GM18498 (cell line): Measurements from ENCODE around the gene OR5AR1.
"Not testable (repeated sequence)": the region's sequence is repeated elsewhere in the genome, so short reads cannot be mapped to it uniquely, and the experiment has no call there.

Source experiments
- ATAC-seq: cut with Tn5 transposase; IDR thresholded peaks from one replicate; pipeline ENCODE4 v1.9.1; 2021; ENCODE audit warnings: mild to moderate bottlenecking, moderate library complexity; ENCODE audit not compliant: unreplicated experiment

The OR5AR1 gene

DNA sequence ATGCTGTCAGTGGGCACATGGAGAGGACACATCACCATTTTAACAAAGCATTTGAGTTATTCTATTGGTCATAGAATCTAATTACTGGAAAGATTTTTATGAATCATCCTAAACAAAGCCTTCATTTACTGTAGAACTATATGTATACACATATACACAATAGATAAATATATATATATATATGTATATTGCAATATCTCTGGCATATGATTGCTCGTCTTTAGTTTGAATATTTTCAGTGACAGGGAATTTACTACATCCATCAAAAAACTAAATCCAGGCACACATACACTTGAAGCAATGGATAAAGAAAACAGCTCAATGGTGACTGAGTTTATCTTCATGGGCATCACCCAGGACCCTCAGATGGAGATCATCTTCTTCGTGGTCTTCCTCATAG lies at the start of gene OR5AR1:
Gene OR5AR1, plus strand, starts transcription at position 301 of the 400 bp plus-strand sequence. Its CDS starts 0 bp downstream, at position 301.
- ATAC-seq = no peak

DNA sequence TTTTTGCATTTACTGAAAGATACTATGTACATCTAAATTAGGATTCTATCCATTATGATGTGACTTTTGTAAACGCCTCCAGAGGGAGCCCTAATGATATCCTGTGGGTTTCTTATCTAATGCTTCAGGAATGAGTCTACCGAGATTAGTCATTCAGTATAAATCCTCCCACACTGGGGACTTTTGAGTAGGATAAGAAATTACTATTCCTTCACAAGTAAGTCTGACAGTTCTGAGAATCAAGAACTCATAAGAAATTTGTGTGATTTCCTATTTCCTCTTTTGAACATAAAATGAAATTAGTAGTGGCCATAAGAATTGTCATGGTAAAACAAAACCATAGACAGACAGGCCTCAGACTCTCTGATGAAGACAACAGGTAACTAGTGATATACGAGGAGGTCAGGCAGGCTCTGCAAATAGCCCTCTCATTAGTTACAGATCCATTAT lies 38.8 kb upstream of the OR5AR1 start:
- no peak for ATAC-seq

DNA sequence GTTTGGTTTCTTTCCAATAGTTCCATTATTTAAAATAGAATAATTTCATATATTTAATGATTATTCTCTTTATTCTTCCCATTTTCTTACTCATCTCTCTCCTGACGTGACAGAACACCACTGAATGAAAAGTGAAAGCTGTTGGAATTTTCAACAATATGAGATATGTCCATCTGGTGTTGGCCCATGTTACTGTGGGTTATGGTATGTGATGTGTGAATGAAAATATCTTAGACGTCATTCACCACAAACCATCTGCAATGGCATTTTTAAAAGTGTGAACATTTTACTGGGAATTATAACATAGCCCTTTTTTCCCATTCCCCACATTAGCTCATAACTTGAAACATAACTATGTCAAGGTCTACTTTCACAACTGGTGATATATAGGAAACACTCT lies 37.5 kb upstream of the OR5AR1 start:
- no peak for ATAC-seq

DNA sequence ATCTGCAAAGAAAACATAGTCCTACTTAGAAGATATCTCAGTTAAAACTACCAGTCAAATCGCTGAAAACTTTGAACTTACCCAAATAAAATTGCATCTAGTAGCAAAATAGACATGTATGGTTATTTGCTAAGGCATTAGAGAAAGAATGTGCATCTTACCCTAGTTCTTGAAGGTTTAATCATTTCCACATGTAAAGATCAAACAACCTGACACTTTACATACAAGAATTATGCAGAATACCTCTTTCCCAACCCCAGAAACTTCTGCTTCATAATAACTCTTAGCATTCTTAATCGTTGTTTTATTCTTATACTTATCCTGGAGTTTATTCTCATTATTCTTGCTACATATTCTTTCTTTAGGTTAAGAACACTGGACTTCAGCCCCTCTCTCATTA lies 31.2 kb upstream of the OR5AR1 start:
- ATAC-seq = no peak

DNA sequence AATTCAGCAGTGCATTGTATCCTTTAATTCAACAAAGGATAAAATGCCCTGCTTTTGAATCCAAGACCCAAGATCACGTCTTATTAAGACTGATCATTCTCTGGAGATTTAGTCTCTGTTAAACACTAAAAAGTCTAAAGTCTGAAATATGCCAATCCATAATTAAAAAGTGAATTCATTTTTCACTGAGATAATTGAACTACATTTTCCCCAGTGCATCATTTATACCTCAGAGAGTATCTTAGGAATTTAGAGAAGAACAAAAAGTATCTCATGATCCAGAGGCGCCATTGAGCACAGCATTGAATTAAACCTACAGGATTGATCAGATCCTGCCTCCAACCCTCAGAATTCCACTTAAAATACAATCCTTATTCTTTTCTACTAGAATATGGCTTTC lies 26.6 kb upstream of the OR5AR1 start:
- no peak for ATAC-seq

DNA sequence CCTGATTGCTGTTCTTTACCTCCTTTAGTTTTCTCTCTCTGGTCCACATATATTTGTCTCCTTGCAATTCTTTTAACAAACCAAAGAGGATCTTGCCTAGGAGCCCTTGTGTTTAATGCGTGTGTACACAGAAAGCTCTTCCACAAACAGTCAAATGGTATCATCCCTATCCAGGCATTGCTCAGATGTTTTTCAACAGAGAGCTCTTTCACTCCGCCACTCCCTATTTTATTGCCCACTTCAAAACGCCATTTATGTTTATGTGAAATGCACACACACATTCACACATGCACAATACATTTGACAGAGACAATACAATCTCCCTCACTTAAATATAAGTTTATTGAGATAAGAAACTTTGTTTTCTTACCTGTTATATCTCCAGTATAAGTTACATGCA lies 26.0 kb upstream of the OR5AR1 start:
- no peak for ATAC-seq

DNA sequence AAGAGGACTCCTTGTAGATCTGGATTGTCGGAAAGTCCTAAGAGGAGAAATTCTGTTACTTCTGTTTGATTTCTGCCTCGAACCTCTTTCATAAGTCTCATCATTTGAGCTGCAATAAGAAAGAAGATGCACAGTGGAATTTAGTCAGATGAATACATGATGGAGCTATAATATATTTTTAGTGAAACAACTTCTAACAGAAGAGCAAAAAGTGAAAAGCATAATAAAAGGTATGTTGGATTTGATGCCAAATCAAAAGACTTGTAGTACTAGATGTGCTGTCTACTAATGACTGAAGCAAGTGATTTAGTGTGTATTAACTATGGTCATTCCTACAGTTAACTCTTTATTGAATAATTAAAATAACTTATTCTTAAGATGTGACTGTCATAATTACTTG lies 21.1 kb upstream of the OR5AR1 start, which contains the start of gene OR5AP2:
Gene OR5AP2, minus strand, starts transcription at position 101 of the 400 bp plus-strand sequence. Its CDS starts 0 bp downstream, at position 101.
- no peak for ATAC-seq

DNA sequence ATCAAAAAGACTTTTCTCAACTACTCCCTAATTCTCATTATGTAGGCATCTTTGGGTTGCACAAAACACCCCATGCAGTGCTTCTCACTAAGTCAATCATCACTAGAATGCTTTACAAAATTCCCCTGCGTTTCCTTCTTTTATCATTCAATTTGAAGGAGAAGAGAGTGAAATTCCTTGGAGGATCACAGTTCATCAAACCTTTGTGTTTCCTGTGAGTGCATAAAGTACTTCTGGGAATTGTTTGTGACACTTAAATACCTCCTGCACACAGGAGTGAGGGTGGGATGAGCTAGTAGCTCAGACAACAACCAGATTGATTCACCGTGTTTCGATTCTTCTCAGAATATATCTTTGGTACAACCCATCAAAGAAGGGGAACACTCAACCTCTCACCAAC lies 3.7 kb upstream of the OR5AR1 start:
- no peak for ATAC-seq

DNA sequence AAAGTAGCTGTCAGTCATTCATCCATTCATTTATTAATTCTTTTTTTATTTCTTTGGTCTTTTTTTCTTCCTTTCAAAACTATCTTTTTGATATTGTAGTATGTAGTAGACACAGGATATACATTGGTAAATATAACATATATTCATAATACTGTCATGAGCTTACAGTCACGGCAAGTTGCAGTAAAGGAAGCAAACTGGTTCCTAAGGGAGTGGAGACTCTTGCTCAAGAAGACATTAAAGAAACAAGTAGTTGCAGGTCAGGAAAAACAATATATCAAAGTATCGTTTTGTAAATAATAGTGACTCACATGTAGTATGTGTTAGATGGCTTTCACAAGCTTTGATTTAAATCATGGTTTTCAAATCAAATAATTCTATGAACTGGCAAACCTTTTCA lies 7.5 kb downstream of the OR5AR1 start:
- ATAC-seq = no peak

DNA sequence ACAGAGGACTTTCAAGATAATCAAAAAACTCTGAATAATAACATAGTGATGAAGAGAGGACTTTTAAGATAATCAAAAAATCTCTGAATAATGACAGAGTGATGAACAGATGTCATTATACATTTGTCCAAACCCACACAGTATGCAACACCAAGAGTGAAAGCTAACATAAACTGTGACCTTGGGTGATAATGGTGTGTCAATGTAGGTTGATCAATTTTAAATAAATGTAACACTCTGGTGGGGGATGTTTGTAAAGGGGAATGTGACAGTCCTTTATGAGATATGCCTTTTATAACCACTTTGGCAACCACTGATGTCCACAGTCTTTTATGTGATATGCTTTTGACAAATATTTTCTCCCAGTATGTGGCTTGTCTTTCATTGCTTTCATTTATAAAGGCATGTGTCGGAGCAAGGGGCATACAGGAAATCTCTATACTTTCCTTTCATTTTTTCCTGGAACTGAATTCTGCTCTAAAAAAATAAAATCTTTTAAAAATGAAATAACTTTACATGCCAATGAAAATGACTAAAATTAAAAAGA lies 25.1 kb downstream of the OR5AR1 start:
- ATAC-seq = no peak

DNA sequence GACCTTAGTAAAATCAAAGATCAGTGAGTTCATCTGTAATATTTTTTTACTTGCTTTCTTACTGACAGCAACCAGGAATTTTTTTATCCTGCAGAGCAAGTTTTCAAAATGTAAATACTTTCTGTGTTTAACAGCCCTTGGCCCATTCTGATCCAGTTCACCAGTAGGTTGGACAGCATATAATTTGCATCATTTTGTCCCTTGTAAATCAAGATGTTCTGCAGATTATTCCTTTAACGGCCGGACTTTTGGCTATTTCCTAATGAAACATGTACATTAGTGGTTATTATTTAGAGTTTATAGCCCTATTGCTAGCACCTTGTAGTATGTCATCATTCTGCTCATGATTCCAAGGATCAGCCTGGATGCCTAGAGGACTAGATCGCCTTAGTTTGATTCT lies 27.7 kb downstream of the OR5AR1 start:
- not testable (repeated sequence) for ATAC-seq

DNA sequence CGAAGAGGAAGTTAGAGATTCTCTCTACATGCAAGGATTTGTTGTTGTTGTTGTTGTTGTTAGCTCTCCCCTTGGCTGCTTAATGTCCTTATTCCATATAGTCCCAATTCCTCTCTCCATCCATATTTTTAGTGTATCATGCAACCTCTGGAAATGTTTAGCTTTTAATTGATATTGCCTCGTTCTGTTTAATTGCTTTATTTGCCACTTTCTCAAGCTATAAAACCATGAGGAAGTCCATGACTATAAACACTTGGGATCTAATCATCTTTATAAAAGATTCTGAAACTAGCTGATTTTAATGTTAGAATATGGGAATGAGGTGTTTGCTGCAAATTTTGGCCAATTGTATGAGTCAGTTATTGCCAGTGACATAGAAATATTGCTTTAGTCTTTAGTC lies 29.9 kb downstream of the OR5AR1 start:
- ATAC-seq = no peak

DNA sequence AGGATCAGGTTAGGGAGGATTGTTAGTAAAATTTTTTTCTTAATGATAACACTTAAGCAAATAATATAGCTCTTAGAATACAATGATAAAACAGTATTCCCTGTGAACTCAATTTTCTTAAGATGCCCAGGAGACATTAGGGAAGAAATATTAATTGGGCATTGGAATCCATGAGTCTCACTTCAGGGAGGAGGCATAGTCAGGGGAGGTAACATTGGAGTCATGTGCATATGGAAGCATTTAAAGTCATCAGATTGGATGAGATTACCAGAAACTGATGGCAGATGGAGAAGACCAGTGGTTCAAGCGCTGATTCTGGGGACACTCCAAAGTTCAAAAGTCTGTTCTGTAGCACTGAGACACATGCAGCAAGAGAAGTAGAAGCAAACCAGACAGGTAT lies 35.3 kb downstream of the OR5AR1 start, which contains the start of gene OR9G1:
Gene OR9G1, plus strand, starts transcription at position 301 of the 400 bp plus-strand sequence. CDS start 1,293 bp downstream, outside the sequence.
- ATAC-seq = no peak

DNA sequence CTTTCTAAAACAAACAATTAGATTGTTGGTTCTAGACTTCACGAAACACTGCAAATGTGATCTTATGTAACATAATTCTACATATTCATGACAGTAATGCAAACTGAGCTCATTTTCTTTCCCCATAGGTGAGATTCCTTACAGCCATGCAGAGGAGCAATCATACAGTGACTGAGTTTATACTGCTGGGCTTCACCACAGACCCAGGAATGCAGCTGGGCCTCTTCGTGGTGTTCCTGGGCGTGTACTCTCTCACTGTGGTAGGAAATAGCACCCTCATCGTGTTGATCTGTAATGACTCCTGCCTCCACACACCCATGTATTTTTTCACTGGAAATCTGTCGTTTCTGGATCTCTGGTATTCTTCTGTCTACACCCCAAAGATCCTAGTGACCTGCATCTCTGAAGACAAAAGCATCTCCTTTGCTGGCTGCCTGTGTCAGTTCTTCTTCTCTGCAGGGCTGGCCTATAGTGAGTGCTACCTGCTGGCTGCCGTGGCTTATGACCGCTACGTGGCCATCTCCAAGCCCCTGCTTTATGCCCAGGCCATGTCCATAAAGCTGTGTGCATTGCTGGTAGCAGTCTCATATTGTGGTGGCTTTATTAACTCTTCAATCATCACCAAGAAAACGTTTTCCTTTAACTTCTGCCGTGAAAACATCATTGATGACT lies 36.9 kb downstream of the OR5AR1 start:
- ATAC-seq = no peak

DNA sequence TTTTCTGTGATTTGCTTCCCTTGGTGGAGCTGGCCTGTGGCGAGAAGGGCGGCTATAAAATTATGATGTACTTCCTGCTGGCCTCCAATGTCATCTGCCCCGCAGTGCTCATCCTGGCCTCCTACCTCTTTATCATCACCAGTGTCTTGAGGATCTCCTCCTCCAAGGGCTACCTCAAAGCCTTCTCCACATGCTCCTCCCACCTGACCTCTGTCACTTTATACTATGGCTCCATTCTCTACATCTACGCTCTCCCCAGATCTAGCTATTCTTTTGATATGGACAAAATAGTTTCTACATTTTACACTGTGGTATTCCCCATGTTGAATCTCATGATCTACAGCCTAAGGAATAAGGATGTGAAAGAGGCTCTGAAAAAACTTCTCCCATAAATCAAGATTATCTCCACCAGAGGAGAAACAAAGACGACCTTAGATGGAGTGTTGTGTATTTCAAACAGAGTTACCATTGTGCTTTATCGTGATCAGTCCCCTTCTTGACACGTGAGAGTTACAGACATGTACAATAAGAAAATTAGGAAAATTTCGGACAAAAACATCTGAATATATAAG lies 37.5 kb downstream of the OR5AR1 start:
- ATAC-seq = no peak

DNA sequence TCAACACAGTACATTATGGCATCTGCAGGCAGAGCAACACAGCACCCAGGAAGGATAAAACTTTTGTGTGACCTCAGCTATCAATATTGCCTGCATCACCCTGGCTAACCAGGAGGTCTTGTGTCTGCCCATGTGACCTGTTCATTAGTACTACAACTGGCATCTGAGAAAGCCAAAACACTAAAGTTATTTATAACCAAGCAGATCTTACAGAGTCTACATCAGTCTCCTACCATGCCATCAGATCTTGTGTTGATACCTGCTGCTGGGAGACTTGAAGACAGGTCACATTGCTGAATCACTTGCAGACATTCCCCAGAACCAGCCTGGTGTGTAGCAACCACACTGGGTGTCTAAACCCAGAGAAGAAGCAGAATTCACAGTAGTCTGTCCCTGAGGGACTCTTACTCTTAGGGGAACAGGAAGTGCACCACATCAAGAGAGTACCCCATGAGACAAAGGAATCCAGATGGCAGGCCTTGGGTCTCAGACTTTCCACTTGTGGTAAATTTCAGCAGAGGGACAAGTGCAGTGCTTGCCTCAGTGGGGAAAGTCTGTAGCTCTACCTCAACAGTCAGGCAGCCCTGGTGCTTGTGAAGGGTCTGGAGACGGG lies 42.4 kb downstream of the OR5AR1 start:
- no peak for ATAC-seq

DNA sequence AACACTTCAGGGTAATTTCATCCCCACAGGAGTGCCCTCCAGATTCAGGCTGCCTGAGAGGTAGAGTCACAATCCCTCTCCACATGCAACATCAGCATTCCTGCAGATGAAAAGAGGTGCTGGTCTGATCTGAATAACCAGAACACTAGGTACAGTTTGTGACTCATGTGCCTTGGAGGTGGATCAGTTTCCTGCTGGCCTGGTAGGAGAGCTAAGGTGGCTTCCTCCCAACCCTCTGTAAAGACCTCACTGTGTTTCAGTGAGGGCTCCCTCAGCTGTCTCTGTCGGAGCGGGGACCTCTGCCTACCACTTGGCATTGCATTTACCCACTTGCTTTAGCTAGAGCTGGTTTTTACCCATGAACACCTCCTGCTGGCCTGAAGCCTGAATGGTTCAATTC lies 43.0 kb downstream of the OR5AR1 start:
- no peak for ATAC-seq

DNA sequence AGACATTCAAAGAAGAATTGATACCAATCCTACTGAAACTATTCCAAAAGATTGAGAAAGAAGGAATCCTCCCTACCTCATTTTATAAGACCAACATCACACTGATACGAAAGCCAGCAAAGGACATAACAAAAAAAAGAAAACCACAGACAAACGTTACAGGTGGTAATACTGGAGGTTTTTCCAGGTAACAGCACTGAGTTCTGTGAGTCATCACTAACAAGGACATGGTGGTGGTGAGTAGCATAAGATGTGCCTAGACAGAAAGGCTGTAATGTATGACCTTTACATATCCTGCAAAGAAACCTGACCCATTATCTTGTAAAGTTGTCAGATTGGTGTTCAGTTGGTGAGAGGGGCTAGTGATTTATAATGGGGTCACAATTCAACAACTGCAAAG lies 50.7 kb downstream of the OR5AR1 start:
- no peak for ATAC-seq
